Stimulated activated CD4-positive, alpha-beta T cell treated with anti-CD3 and anti-CD28 coated beads, Interleukin-1b, Interleukin-23, amount 100 ng/mL, for 24 hours (primary cell): Measurements from ENCODE around the gene ANGEL1.

ENCODE experiments used
- DNase-seq, 4 experiments: peaks; one replicate each; pipeline ENCODE4 v3.0.0-alpha.2; 2020; ENCODE audit warnings: low read depth in 4 of 4, low spot score in 1 of 4

The ANGEL1 gene

GRCh38 chr14:76765461-76765931 lies 47.2 kb downstream of the ANGEL1 start:
- DNase-seq: no peak

- no peak for DNase-seq
Observed at GRCh38 chr14:76763096-76764041, 49.3 kb downstream of the ANGEL1 start.

GRCh38 chr14:76762411-76763095 lies 50.1 kb downstream of the ANGEL1 start:
- DNase-seq: no peak

- no peak for DNase-seq
Observed at GRCh38 chr14:76761960-76762410, 50.7 kb downstream of the ANGEL1 start.

GRCh38 chr14:76761136-76761959 lies 51.3 kb downstream of the ANGEL1 start, which contains the start of gene VASH1:
VASH1 (plus strand) TSS chr14:76761468; CDS start chr14:76762822, 1,354 bp downstream.
- DNase-seq: peak; percentile 26 to 52 (median 36)

DNA sequence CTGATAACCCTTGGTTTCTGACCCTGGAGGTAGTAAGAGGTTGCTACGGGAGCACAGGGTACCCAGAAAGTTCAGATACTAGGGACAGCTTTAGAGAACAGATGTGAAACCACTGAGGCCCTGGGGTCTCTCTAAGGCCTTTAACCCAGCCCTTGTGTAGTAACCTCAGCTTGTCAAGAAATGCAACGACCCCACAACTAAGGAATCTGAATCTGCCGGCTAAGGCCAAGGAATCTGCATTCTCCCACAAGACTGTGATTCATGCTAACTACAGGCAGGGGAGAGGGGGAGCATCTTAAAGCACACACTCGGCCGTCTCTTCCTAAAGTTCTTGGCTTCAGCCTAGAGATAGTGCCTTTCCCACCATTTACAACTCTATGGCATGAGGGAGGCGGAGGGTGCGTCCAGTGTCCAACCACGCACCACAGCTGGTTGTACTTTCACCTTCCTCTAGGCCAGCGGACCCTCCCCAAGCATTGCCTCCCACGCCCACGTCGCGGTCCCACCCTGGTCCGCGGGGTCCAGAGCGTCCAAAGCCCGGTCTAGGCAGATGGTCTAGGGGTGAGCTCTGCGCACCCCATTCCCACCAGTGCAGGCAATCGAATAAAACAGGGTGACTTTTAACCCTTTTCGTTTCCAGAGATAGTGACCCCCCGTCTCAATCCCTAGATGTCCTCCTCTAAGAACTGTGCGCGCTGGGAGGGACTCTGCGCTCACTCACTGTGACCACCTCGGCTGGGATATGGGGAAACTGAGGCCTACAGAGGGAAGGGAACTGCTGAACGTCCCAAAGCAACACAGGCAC lies 52.1 kb downstream of the ANGEL1 start:
- no peak for DNase-seq

GRCh38 chr14:76759589-76759988 lies 53.1 kb downstream of the ANGEL1 start:
- DNase-seq: no peak

DNA sequence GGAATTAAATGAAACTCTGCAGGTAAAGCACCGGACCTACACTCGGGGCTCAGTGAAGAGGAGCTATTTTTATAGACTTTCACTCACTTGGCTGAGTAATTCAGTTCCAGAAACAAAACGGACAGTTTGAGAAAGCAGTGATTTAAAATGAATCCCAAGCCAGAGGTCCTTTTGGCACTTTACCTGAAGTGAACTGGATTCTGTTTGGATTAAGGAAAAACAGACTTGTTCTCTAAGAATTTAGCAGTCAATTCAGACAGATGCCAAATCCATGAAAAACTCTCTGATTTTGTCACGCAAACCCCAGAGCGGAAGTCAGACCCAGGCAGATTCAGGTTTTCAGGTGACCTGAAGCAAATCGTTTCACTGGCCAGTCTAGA lies 56.3 kb downstream of the ANGEL1 start:
- no peak for DNase-seq

- DNase-seq: no peak
Observed at GRCh38 chr14:76755610-76756370, 56.9 kb downstream of the ANGEL1 start.

DNA sequence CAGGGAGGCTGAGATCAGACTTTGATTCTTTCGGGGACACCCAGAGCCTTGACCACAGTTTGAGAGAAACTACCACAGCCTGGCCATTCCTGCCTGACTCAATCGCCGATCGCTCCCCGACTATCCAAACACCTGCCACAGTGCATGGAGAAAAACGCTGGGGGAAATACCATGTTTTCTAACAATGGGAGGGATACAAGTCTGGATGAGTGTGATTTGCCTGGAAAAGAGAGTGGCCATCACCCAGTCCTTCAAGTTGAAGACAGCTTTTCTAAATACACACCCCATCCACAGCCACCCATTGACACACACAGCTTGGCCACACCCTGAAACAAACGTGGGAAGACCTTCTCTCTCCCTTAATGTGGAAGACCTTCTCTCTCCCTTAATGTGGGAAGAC lies 58.1 kb downstream of the ANGEL1 start:
- DNase-seq: no peak

DNA sequence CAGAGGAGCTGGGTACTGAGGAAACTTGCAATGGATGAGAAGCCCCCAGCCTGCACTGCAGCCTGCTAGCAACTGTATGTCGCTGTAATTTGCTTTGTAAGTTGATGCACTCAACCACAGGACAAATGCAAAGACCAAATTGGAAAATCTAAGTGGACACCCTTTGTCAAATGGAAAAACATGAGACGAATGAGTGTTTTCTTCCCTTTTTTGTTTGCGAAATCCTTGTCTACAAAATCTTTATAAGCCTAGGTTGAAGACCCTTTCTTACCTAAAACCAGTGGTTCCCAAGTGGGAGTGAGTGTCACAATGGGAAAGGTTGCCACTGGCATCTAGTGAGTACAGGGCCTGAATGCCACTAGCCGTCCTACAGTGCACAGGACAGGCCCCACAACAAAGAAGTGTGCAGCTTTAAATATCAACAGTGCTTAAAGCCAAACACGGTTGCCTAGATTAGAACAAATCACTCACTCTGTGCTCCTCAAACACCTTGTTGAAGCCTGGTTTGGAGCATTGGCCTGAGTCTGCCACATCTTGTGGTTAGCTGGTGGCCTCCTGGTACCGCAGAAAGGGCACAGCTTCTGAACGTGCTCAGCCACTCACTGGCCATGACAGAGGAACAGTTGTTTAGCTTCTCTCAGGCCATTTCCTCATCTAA lies 59.0 kb downstream of the ANGEL1 start:
- no peak for DNase-seq

DNA sequence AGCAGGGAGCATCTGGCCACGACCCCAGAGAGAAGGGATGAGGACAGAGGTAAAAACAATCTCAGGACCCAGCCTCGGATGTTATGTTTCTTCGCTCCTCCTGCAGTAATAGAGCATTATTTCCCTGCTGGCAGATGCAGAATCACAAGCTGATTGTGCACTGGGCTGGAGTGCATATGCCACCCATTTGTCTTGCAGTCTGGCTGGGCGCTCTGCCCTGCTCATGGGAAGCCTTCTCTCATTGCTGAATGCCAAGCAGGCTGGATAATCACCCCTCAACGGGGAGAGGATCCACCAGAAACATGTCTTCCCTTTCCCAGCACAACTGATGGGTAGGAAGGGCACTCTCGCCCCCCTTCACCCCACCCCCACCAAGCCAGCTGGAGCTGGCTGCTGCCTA lies 59.9 kb downstream of the ANGEL1 start:
- no peak for DNase-seq

- DNase-seq: no peak
Observed at GRCh38 chr14:76742966-76743365, 69.7 kb downstream of the ANGEL1 start.

GRCh38 chr14:76742185-76742584 lies 70.5 kb downstream of the ANGEL1 start:
- DNase-seq: no peak

- no peak for DNase-seq
Observed at GRCh38 chr14:76741074-76741473, 71.6 kb downstream of the ANGEL1 start.
